Esophagus squamous epithelium (tissue), 4 donors: ENCODE results near the gene CELF1.

ENCODE experiments used
- POLR2A ChIP-seq, 4 donors: fragments of 450-650 bp; IDR thresholded peaks; one replicate each; pipeline ENCODE4 v1.6.1; 2017; ENCODE audit warnings: antibody characterized with exemption in 4 of 4, mild to moderate bottlenecking in 4 of 4, moderate library complexity in 3 of 4
- TF ChIP-seq, protein P1 (sequence below), 6 experiments: fragments of 450-650 bp in 4 of 6; fragments of 200-600 bp in 2 of 6; sonication (generic) in 2 of 6; IDR thresholded peaks; one replicate each; pipeline ENCODE4 v1.5.1; 2016 to 2019; ENCODE audit warnings: antibody characterized with exemption in 6 of 6, mild to moderate bottlenecking in 4 of 6, moderate library complexity in 4 of 6

DNA sequence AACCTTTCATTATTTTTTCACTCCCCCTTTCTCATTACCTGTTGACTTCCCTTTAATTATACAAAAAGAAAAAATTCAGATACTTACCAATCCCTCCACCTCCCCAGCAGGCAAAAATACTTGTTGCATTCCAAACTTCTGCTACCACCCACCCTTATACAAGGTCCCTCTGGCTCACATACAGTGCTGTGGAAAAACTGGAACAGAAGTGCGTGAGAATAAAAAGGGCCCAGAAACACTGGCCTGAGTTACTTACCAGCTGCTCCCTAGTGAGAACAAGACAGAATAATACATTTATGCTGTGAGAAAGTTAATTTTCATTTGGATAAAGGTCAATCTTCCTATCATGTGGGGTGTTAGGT is 57.1 kb downstream of the CELF1 start:
- TF ChIP-seq, protein P1, sequence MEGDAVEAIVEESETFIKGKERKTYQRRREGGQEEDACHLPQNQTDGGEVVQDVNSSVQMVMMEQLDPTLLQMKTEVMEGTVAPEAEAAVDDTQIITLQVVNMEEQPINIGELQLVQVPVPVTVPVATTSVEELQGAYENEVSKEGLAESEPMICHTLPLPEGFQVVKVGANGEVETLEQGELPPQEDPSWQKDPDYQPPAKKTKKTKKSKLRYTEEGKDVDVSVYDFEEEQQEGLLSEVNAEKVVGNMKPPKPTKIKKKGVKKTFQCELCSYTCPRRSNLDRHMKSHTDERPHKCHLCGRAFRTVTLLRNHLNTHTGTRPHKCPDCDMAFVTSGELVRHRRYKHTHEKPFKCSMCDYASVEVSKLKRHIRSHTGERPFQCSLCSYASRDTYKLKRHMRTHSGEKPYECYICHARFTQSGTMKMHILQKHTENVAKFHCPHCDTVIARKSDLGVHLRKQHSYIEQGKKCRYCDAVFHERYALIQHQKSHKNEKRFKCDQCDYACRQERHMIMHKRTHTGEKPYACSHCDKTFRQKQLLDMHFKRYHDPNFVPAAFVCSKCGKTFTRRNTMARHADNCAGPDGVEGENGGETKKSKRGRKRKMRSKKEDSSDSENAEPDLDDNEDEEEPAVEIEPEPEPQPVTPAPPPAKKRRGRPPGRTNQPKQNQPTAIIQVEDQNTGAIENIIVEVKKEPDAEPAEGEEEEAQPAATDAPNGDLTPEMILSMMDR (IDR thresholded peaks at IDR 0.05), result no peak
- TF ChIP-seq POLR2A (IDR thresholded peaks at IDR 0.05), result no peak
